Caco-2 (cell line): ENCODE measurements around the gene RILPL1. TPM values are rescaled to one million over a fixed set of nuclear protein-coding genes. Genes with fewer than 3 reads are reported as not detected.

Experiments used
- BruUV-seq: library from RNA; stranded (reverse); fragments of 400-500 nt; replicated peaks from 2 replicates; lab custom pipeline; 2021; lab: Mats Ljungman, UMichigan
- CTCF ChIA-PET: fragments of 300-600 bp; sonication (Branson Sonifier 250); formaldehyde crosslinking; loops from one replicate; lab custom pipeline; 2022; ENCODE audit warnings: antibody characterized with exemption; lab: Charles Lee
- POLR2A ChIA-PET: fragments of 300-600 bp; sonication (Branson Sonifier 250); formaldehyde crosslinking; loops from one replicate; lab custom pipeline; 2022; ENCODE audit warnings: antibody characterized with exemption; lab: Charles Lee
- DNase-seq, 2 experiments: peaks; one replicate each; pipeline versions ENCODE4 v3.0.0 to v3.0.0-alpha.2; 2020 to 2022
- H3K27me3 ChIP-seq: replicated peaks from 2 replicates; pipeline ENCODE4 v1.6.0; 2011; ENCODE audit warnings: low read length; ENCODE audit not compliant: control insufficient read depth, insufficient read depth
- H3K36me3 ChIP-seq: 2 replicates; pipeline ENCODE4 v1.5.1; 2011; ENCODE audit warnings: low read length; ENCODE audit not compliant: control insufficient read depth, insufficient read depth
- H3K4me1 ChIP-seq: fragments of 250-450 bp; sonication (Bioruptor Pico); 2 replicates; pipeline ENCODE4 v1.5.1; 2020; ENCODE audit warnings: mild to moderate bottlenecking
- H3K4me3 ChIP-seq: 2 replicates; pipeline ENCODE4 v1.5.1; 2011; ENCODE audit warnings: low read depth, mild to moderate bottlenecking, control low read depth, low read length
- H3K9me3 ChIP-seq: fragments of 250-450 bp; sonication (Bioruptor Pico); 2 replicates; pipeline ENCODE4 v1.5.1; 2020; ENCODE audit warnings: mild to moderate bottlenecking, moderate library complexity
- H3K27ac Mint-ChIP-seq: one replicate; pipeline ENCODE4 v1.8.0; 2022; ENCODE audit warnings: mixed read lengths; ENCODE audit not compliant: unreplicated experiment
- H3K27me3 Mint-ChIP-seq: one replicate; pipeline ENCODE4 v1.8.0; 2022; ENCODE audit warnings: mixed read lengths; ENCODE audit not compliant: insufficient read depth, unreplicated experiment
- H3K36me3 Mint-ChIP-seq: one replicate; pipeline ENCODE4 v1.8.0; 2022; ENCODE audit warnings: mild to moderate bottlenecking, mixed read lengths; ENCODE audit not compliant: insufficient read depth, unreplicated experiment
- H3K4me1 Mint-ChIP-seq: one replicate; pipeline ENCODE4 v1.8.0; 2022; ENCODE audit warnings: low read depth, mixed read lengths; ENCODE audit not compliant: unreplicated experiment
- H3K4me3 Mint-ChIP-seq: one replicate; pipeline ENCODE4 v1.8.0; 2022; ENCODE audit warnings: mild to moderate bottlenecking, moderate library complexity, mixed read lengths; ENCODE audit not compliant: unreplicated experiment
- H3K9me3 Mint-ChIP-seq: one replicate; pipeline ENCODE4 v1.8.0; 2022; ENCODE audit warnings: mixed read lengths; ENCODE audit not compliant: unreplicated experiment
- CTCF ChIP-seq, 2 experiments: fragments of 200-600 bp in 1 of 2; IDR thresholded peaks; 1 replicate in 1 of 2; 2 replicates in 1 of 2; pipeline versions ENCODE4 v1.5.1 to v1.8.0; 2011 to 2022; ENCODE audit warnings: antibody characterized with exemption in 1 of 2, control low read depth in 1 of 2, inconsistent platforms in 1 of 2, low read depth in 1 of 2, low read length in 1 of 2, mild to moderate bottlenecking in 1 of 2, moderate library complexity in 1 of 2; ENCODE audit not compliant: insufficient read depth in 1 of 2, severe bottlenecking in 1 of 2, unreplicated experiment in 1 of 2
- intact Hi-C: fragments of 100-400 bp; cut with micrococcal nuclease; formaldehyde crosslinking; loops from one replicate; pipeline ENCODE4 v1.10.0; 2022; ENCODE audit not compliant: unreplicated experiment
- total RNA-seq: library from RNA; stranded (reverse); gene quantifications from 2 replicates; pipeline ENCODE4 v1.2.3, GENCODE V29; 2022

RILPL1 gene
- total RNA-seq, 1 experiment from 2014 or later = 16.2 TPM

GRCh38 chr12:123479442-123480180, 53.9 kb downstream of the RILPL1 start:
- H3K27me3 ChIP-seq = no peaks in the 10 kb centered on the region
- no peaks in the 10 kb centered on the region for H3K27me3 Mint-ChIP-seq
- no peaks in the 10 kb centered on the region for H3K4me1 ChIP-seq
- ChIA-PET POLR2A (interaction anchor here (0.5 kb wide), 1 partner anchor 18 kb away, joined by 3 read pairs; no protein-coding TSS in a partner anchor), CTCF (no interaction called here)
- TF ChIP-seq CTCF (IDR thresholded peaks at IDR 0.05; ENCODE audit: insufficient read depth in 1 of 2, low read depth in 1 of 2, low read length in 1 of 2, severe bottlenecking in 1 of 2, unreplicated experiment in 1 of 2) = no peak
- H3K4me1 Mint-ChIP-seq = peaks cover 9% of the 10 kb centered on the region
- peaks cover 40% of the 10 kb centered on the region for H3K36me3 Mint-ChIP-seq
- H3K9me3 ChIP-seq = no peaks in the 10 kb centered on the region
- intact Hi-C loops = no loop called here
- no peak for DNase-seq
- no peaks in the 10 kb centered on the region for H3K9me3 Mint-ChIP-seq
- no peak overlapping the region for H3K27ac Mint-ChIP-seq
- BruUV-seq = no TSS peak
- no peak overlapping the region for H3K4me3 Mint-ChIP-seq
- no peak overlapping the region for H3K4me3 ChIP-seq
- no peaks in the 10 kb centered on the region for H3K36me3 ChIP-seq

- Mint-ChIP-seq H3K9me3 (no peaks in the 10 kb centered on the region), H3K27ac (no peak overlapping the region), H3K4me3 (no peak overlapping the region), H3K36me3 (peaks cover 40% of the 10 kb centered on the region), H3K4me1 (peaks cover 9% of the 10 kb centered on the region), H3K27me3 (no peaks in the 10 kb centered on the region)
- no peak for DNase-seq
- BruUV-seq = no TSS peak
- intact Hi-C loops = no loop called here
- no peak overlapping the region for H3K4me3 ChIP-seq
- H3K4me1 ChIP-seq = no peaks in the 10 kb centered on the region
- no peaks in the 10 kb centered on the region for H3K9me3 ChIP-seq
- CTCF ChIA-PET = no interaction called here
- TF ChIP-seq CTCF (IDR thresholded peaks at IDR 0.05; ENCODE audit: insufficient read depth in 1 of 2, low read depth in 1 of 2, low read length in 1 of 2, severe bottlenecking in 1 of 2, unreplicated experiment in 1 of 2) = no peak
- POLR2A ChIA-PET = interaction anchor here (0.5 kb wide), 1 partner anchor 17 kb away, joined by 3 read pairs; no protein-coding TSS in a partner anchor
- H3K36me3 ChIP-seq = no peaks in the 10 kb centered on the region
- H3K27me3 ChIP-seq = no peaks in the 10 kb centered on the region
These were observed 54.8 kb downstream of the RILPL1 start for GRCh38 chr12:123478762-123479161.

GRCh38 chr12:123478069-123478468, 55.5 kb downstream of the RILPL1 start:
- H3K36me3 ChIP-seq = no peaks in the 10 kb centered on the region

More at GRCh38 chr12:123478069-123478468, 55.5 kb downstream of the RILPL1 start:
- no peak for TF ChIP-seq CTCF (IDR thresholded peaks at IDR 0.05; ENCODE audit: insufficient read depth in 1 of 2, low read depth in 1 of 2, low read length in 1 of 2, severe bottlenecking in 1 of 2, unreplicated experiment in 1 of 2)
- H3K9me3 ChIP-seq = no peaks in the 10 kb centered on the region
- H3K4me1 Mint-ChIP-seq = peaks cover 9% of the 10 kb centered on the region
- H3K4me1 ChIP-seq = no peaks in the 10 kb centered on the region
- H3K4me3 ChIP-seq = no peak overlapping the region
- POLR2A ChIA-PET = no interaction called here
- H3K36me3 Mint-ChIP-seq = peaks cover 39% of the 10 kb centered on the region
- CTCF ChIA-PET = no interaction called here
- no peak overlapping the region for H3K27ac Mint-ChIP-seq
- DNase-seq = no peak
- no peaks in the 10 kb centered on the region for H3K27me3 Mint-ChIP-seq
- no peak overlapping the region for H3K4me3 Mint-ChIP-seq
- H3K27me3 ChIP-seq = no peaks in the 10 kb centered on the region
- intact Hi-C loops = no loop called here
- H3K9me3 Mint-ChIP-seq = no peaks in the 10 kb centered on the region
- no TSS peak for BruUV-seq
